HG03558 (cell line): ENCODE results near the gene SPINDOC.
A peak's percentile ranks its signal among the peaks of the same experiment; 100 is the strongest.
"Not testable (repeated sequence)": the region's sequence is repeated elsewhere in the genome, so short reads cannot be mapped to it uniquely, and the experiment has no call there.

Experiments used
- ATAC-seq: cut with Tn5 transposase; IDR thresholded peaks from one replicate; pipeline ENCODE4 v1.9.1; 2021; ENCODE audit warnings: moderate number of reproducible peaks; ENCODE audit not compliant: unreplicated experiment; ENCODE audit errors: extremely low read depth

SPINDOC gene

GRCh38 chr11:63851364-63851763 lies 38.1 kb downstream of the SPINDOC start:
- ATAC-seq: no peak

- no peak for ATAC-seq
Measured at GRCh38 chr11:63853476-63853875, 40.2 kb downstream of the SPINDOC start.

- ATAC-seq: no peak
Measured at GRCh38 chr11:63854696-63855095, 41.4 kb downstream of the SPINDOC start.

- ATAC-seq: no peak
Measured at GRCh38 chr11:63855975-63856374, 42.7 kb downstream of the SPINDOC start.

GRCh38 chr11:63858628-63859550 lies 45.6 kb downstream of the SPINDOC start:
- no peak for ATAC-seq

GRCh38 chr11:63862923-63863322 lies 49.7 kb downstream of the SPINDOC start:
- no peak for ATAC-seq

- ATAC-seq: not testable (repeated sequence)
Measured at GRCh38 chr11:63863620-63864019, 50.4 kb downstream of the SPINDOC start.

- ATAC-seq: no peak
Measured at GRCh38 chr11:63866211-63866610, 53.0 kb downstream of the SPINDOC start.

- ATAC-seq: no peak
Measured at GRCh38 chr11:63867511-63867910, 54.3 kb downstream of the SPINDOC start.

- ATAC-seq: no peak
Measured at GRCh38 chr11:63868399-63869064, 55.3 kb downstream of the SPINDOC start.

- ATAC-seq: no peak
Measured at GRCh38 chr11:63869171-63869591, 55.9 kb downstream of the SPINDOC start.

- no peak for ATAC-seq
Measured at GRCh38 chr11:63869683-63870082, 56.4 kb downstream of the SPINDOC start.

- no peak for ATAC-seq
Measured at GRCh38 chr11:63870351-63871140, 57.3 kb downstream of the SPINDOC start.

GRCh38 chr11:63871962-63872799 lies 58.9 kb downstream of the SPINDOC start:
- ATAC-seq: peak; percentile 79

GRCh38 chr11:63872800-63873197 lies 59.5 kb downstream of the SPINDOC start:
- ATAC-seq: no peak

- ATAC-seq: no peak
Measured at GRCh38 chr11:63873311-63873710, 60.1 kb downstream of the SPINDOC start.

GRCh38 chr11:63874511-63874910 lies 61.3 kb downstream of the SPINDOC start:
- ATAC-seq: no peak

- no peak for ATAC-seq
Measured at GRCh38 chr11:63875506-63876065, 62.3 kb downstream of the SPINDOC start.

- no peak for ATAC-seq
Measured at GRCh38 chr11:63876616-63877015, 63.4 kb downstream of the SPINDOC start.
